PC-9 (cell line): ENCODE results near the gene MAS1. TPM values are rescaled to one million over a fixed set of nuclear protein-coding genes. Genes with fewer than 3 reads are reported as not detected.

Experiments used
- BruUV-seq: library from RNA; stranded (reverse); fragments of 400-500 nt; replicated peaks from 2 replicates; lab custom pipeline; 2021; lab: Mats Ljungman, UMichigan
- CTCF ChIA-PET: fragments of 300-600 bp; sonication (Branson Sonifier 250); formaldehyde crosslinking; loops from one replicate; lab custom pipeline; 2022; ENCODE audit warnings: antibody characterized with exemption; lab: Charles Lee
- POLR2A ChIA-PET: fragments of 300-600 bp; sonication (Branson Sonifier 250); formaldehyde crosslinking; loops from one replicate; lab custom pipeline; 2022; ENCODE audit warnings: antibody characterized with exemption; ENCODE audit not compliant: unreplicated experiment; lab: Charles Lee
- DNase-seq, 2 experiments: peaks; one replicate each; pipeline versions ENCODE4 v3.0.0 to v3.0.0-alpha.2; 2015 to 2022; ENCODE audit warnings: mixed read lengths in 1 of 2
- H2AFZ ChIP-seq: fragments of 200-600 bp; sonication (generic); 2 replicates; pipeline ENCODE4 v1.8.1; 2017; ENCODE audit warnings: antibody characterized with exemption
- H3F3A ChIP-seq: fragments of 200-600 bp; sonication (generic); 2 replicates; pipeline ENCODE4 v1.8.1; 2017; ENCODE audit warnings: antibody characterized with exemption, mild to moderate bottlenecking, low read depth; ENCODE audit not compliant: insufficient read depth
- H3K27ac ChIP-seq: fragments of 200-600 bp; sonication (generic); 2 replicates; pipeline ENCODE4 v1.6.1; 2016; ENCODE audit warnings: mixed run types
- H3K27me3 ChIP-seq: fragments of 200-600 bp; sonication (generic); 2 replicates; pipeline ENCODE4 v1.6.1; 2016; ENCODE audit warnings: low read depth, mixed run types; ENCODE audit not compliant: insufficient read depth
- H3K36me3 ChIP-seq: fragments of 200-600 bp; sonication (generic); 2 replicates; pipeline ENCODE4 v1.6.1; 2016; ENCODE audit warnings: low read depth, mixed run types
- H3K4me1 ChIP-seq: fragments of 200-600 bp; sonication (generic); replicated peaks from 2 replicates; pipeline ENCODE4 v1.6.1; 2016; ENCODE audit warnings: mixed run types; ENCODE audit not compliant: insufficient read depth
- H3K4me2 ChIP-seq: fragments of 200-600 bp; sonication (generic); 2 replicates; pipeline ENCODE4 v1.6.1; 2017; ENCODE audit warnings: mixed run types
- H3K4me3 ChIP-seq: fragments of 200-600 bp; sonication (generic); 2 replicates; pipeline ENCODE4 v1.6.1; 2016; ENCODE audit warnings: mixed run types
- H3K79me2 ChIP-seq: fragments of 200-600 bp; sonication (generic); 2 replicates; pipeline ENCODE4 v1.6.1; 2017; ENCODE audit warnings: low read depth, mixed run types
- H3K9me2 ChIP-seq: fragments of 200-600 bp; sonication (generic); 2 replicates; pipeline ENCODE4 v1.8.1; 2017; ENCODE audit warnings: mild to moderate bottlenecking; ENCODE audit not compliant: insufficient read depth
- H3K9me3 ChIP-seq: fragments of 200-600 bp; sonication (generic); 2 replicates; pipeline ENCODE4 v1.8.1; 2016; ENCODE audit warnings: low read depth; ENCODE audit not compliant: insufficient read depth
- H4K20me1 ChIP-seq: fragments of 200-600 bp; sonication (generic); 2 replicates; pipeline ENCODE4 v1.8.1; 2017; ENCODE audit not compliant: insufficient read depth
- EZH2 ChIP-seq: fragments of 200-600 bp; sonication (generic); IDR thresholded peaks from 2 replicates; pipeline ENCODE4 v1.8.0; 2017; ENCODE audit warnings: antibody characterized with exemption, low read depth
- intact Hi-C: fragments of 100-400 bp; cut with micrococcal nuclease; formaldehyde crosslinking; loops from one replicate; pipeline ENCODE4 v1.10.0; 2022; ENCODE audit not compliant: unreplicated experiment
- total RNA-seq: library from RNA; stranded (reverse); gene quantifications from 2 replicates; pipeline ENCODE4 v1.2.3, GENCODE V29; 2021
- TF ChIP-seq, protein P1 (sequence below): fragments of 200-600 bp; sonication (generic); conservative IDR thresholded peaks from 2 replicates; pipeline ENCODE4 v1.6.1; 2017; ENCODE audit warnings: mixed run types, antibody characterized with exemption, mild to moderate bottlenecking, moderate library complexity

The MAS1 gene
- total RNA-seq, 1 experiment from 2014 or later, result not detected

DNA sequence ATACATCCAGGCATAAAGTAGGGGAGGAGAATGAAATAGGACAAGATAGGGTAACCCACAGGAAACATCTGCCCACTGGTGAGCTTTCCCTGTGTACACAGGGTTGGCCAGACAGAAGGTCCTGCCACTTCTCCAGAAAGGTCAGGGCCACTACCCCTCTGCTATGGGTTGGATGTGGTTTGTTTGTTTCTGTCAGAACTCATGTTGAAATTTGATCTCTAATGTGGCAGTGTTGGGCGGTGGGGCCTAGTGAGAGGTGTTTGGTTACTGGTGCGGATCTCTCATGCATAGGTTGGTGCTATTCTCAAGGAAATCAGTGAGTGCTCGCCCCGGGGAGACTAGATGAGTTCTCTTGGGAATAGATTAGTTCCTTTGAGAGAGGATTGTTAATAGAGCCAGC lies 15.6 kb upstream of the MAS1 start:
- Histone ChIP-seq H3K36me3 (no peaks in the 10 kb centered on the region), H3K4me1 (no peaks in the 10 kb centered on the region), H3K4me3 (no peak overlapping the region), H3F3A (no peaks in the 10 kb centered on the region), H3K4me2 (no peak overlapping the region), H4K20me1 (no peaks in the 10 kb centered on the region), H3K27me3 (peaks cover 71% of the 10 kb centered on the region), H2AFZ (no peak overlapping the region), H3K9me3 (0 out of 2 replicates have a peak, but pooled peaks cover 3% of the 10 kb centered on the region), H3K27ac (no peak overlapping the region), H3K79me2 (no peaks in the 10 kb centered on the region), H3K9me2 (no peaks in the 10 kb centered on the region)
- intact Hi-C loops, result no loop called here
- no TSS peak for BruUV-seq
- DNase-seq, result no peak
- POLR2A ChIA-PET, result no interaction called here
- CTCF ChIA-PET, result no interaction called here
- TF ChIP-seq, protein P1, sequence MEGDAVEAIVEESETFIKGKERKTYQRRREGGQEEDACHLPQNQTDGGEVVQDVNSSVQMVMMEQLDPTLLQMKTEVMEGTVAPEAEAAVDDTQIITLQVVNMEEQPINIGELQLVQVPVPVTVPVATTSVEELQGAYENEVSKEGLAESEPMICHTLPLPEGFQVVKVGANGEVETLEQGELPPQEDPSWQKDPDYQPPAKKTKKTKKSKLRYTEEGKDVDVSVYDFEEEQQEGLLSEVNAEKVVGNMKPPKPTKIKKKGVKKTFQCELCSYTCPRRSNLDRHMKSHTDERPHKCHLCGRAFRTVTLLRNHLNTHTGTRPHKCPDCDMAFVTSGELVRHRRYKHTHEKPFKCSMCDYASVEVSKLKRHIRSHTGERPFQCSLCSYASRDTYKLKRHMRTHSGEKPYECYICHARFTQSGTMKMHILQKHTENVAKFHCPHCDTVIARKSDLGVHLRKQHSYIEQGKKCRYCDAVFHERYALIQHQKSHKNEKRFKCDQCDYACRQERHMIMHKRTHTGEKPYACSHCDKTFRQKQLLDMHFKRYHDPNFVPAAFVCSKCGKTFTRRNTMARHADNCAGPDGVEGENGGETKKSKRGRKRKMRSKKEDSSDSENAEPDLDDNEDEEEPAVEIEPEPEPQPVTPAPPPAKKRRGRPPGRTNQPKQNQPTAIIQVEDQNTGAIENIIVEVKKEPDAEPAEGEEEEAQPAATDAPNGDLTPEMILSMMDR, result no peak
- no peak for TF ChIP-seq EZH2

DNA sequence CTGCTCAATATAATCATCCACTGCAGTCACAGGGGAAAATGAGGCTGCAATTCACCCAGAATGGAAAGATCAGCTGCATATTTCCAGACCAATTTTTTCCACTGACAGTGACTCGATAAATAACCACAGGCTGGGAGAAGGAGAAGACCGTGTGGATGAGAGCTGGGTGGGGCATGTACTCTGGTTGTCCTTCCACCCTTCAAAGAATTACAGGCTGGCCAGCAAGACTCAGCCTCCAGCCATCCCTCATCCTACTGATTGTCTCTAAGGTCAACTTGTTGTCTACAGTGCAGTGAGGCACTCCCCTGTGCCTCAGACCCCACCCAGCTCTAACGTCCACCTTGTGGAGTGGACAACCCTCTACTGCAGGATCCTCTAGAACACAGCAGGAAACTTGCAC lies 14.5 kb upstream of the MAS1 start:
- no peaks in the 10 kb centered on the region for H3K9me2 ChIP-seq
- H2AFZ ChIP-seq, result no peak overlapping the region
- no peak for DNase-seq
- CTCF ChIA-PET, result no interaction called here
- no peak overlapping the region for H3K4me3 ChIP-seq
- no peaks in the 10 kb centered on the region for H3K79me2 ChIP-seq
- H3F3A ChIP-seq, result no peaks in the 10 kb centered on the region
- H3K4me1 ChIP-seq, result no peaks in the 10 kb centered on the region
- POLR2A ChIA-PET, result no interaction called here
- peaks cover 78% of the 10 kb centered on the region for H3K27me3 ChIP-seq
- no peak overlapping the region for H3K27ac ChIP-seq
- no peaks in the 10 kb centered on the region for H3K36me3 ChIP-seq
- no TSS peak for BruUV-seq
- intact Hi-C loops, result no loop called here
- TF ChIP-seq, protein P1, result no peak
- TF ChIP-seq EZH2, result no peak
- H4K20me1 ChIP-seq, result no peaks in the 10 kb centered on the region
- H3K9me3 ChIP-seq, result 0 out of 2 replicates have a peak, but pooled peaks cover 3% of the 10 kb centered on the region
- H3K4me2 ChIP-seq, result no peak overlapping the region

DNA sequence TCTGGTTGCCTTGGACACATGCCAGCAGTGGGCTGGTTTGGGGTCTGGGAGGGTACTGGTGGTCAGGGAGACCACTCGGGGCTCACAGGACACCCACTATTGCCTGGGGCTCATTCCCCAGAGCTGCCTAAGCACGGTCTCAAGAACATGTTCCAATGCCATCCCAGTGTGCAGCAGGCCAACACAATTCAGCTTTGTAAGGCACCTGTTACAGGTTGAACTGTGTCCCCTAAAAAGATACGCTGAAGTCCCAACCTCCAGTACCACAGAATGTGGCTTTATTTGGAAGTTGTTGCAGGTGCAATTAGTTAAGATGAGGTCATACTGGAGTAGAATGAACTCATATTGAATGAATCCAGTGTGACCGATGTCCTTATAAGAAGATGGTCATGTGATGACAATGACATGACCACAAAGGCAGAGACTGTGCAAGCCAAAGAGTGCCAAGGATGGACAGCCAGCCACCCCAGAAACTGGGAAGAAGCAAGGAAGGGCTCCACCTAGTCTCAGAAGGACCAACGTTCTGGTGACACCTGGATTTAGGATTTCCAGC lies 13.5 kb upstream of the MAS1 start:
- no peaks in the 10 kb centered on the region for H3K9me2 ChIP-seq
- DNase-seq, result no peak
- no peak overlapping the region for H3K4me2 ChIP-seq
- H3K79me2 ChIP-seq, result no peaks in the 10 kb centered on the region
- intact Hi-C loops, result no loop called here
- no peak overlapping the region for H2AFZ ChIP-seq
- no peaks in the 10 kb centered on the region for H3F3A ChIP-seq
- peaks cover 78% of the 10 kb centered on the region for H3K27me3 ChIP-seq
- TF ChIP-seq, protein P1, result no peak
- TF ChIP-seq EZH2, result no peak
- 0 out of 2 replicates have a peak, but pooled peaks cover 2% of the 10 kb centered on the region for H3K9me3 ChIP-seq
- no peak overlapping the region for H3K27ac ChIP-seq
- ChIA-PET CTCF (no interaction called here), POLR2A (no interaction called here)
- no peak overlapping the region for H3K4me3 ChIP-seq
- H4K20me1 ChIP-seq, result no peaks in the 10 kb centered on the region
- no peaks in the 10 kb centered on the region for H3K4me1 ChIP-seq
- no TSS peak for BruUV-seq
- H3K36me3 ChIP-seq, result no peaks in the 10 kb centered on the region
